IMR-90 (cell line): ENCODE data around the gene CDC42EP3. TPM values are rescaled to one million over a fixed set of nuclear protein-coding genes. Genes with fewer than 3 reads are reported as not detected.
A peak's percentile ranks its signal among the peaks of the same experiment; 100 is the strongest.

ENCODE experiments used
- ATAC-seq: fragments of 200-7000 bp; cut with Tn5 transposase; 2 replicates; pipeline ENCODE4 v1.9.1; 2020; ENCODE audit warnings: low read depth, mild to moderate bottlenecking, moderate library complexity
- BruUV-seq: library from RNA; stranded (reverse); fragments of 400-500 nt; replicated peaks from 2 replicates; lab custom pipeline; 2021; lab: Mats Ljungman, UMichigan
- CTCF ChIA-PET: fragments of 300-600 bp; formaldehyde crosslinking; extraction: SDS; loops from one replicate; lab custom pipeline; 2021; ENCODE audit warnings: antibody characterized with exemption; lab: Yijun Ruan, JAX
- POLR2A ChIA-PET: fragments of 300-600 bp; sonication (Branson Sonifier 250); formaldehyde crosslinking; loops from one replicate; lab custom pipeline; 2022; ENCODE audit warnings: antibody characterized with exemption; ENCODE audit not compliant: unreplicated experiment; lab: Charles Lee
- DNase-seq: peaks from one replicate; pipeline ENCODE4 v3.0.0; 2013
- H2AFZ ChIP-seq: replicated peaks from 2 replicates; pipeline ENCODE3; 2013; ENCODE audit warnings: low read length, mild to moderate bottlenecking; ENCODE audit not compliant: poor library complexity
- H2AK5ac ChIP-seq: 2 replicates; pipeline ENCODE4 v1.6.1; 2013; ENCODE audit warnings: low read depth, low read length, inconsistent platforms
- H2AK9ac ChIP-seq: replicated peaks from 2 replicates; pipeline ENCODE3; 2013; ENCODE audit warnings: mild to moderate bottlenecking, low read depth, low read length, moderate library complexity; ENCODE audit not compliant: poor library complexity
- H2BK120ac ChIP-seq: 2 replicates; pipeline ENCODE4 v1.6.1; 2013; ENCODE audit warnings: low read depth, low read length, inconsistent platforms
- H2BK15ac ChIP-seq: 3 replicates; pipeline ENCODE4 v1.6.1; 2013; ENCODE audit warnings: low read depth, low read length, inconsistent platforms
- H2BK20ac ChIP-seq: 2 replicates; pipeline ENCODE4 v1.6.1; 2013; ENCODE audit warnings: low read depth, mild to moderate bottlenecking, inconsistent platforms, low read length, moderate library complexity
- H2BK5ac ChIP-seq: 2 replicates; pipeline ENCODE4 v1.6.1; 2013; ENCODE audit warnings: mild to moderate bottlenecking, low read depth, low read length, inconsistent platforms; ENCODE audit not compliant: poor library complexity, severe bottlenecking
- H3K14ac ChIP-seq: replicated peaks from 2 replicates; pipeline ENCODE4 v1.6.1; 2013; ENCODE audit warnings: low read depth, low read length, inconsistent platforms
- H3K18ac ChIP-seq: 2 replicates; pipeline ENCODE4 v1.6.1; 2013; ENCODE audit warnings: low read depth, low read length, control low read depth
- H3K23ac ChIP-seq: 2 replicates; pipeline ENCODE4 v1.6.1; 2013; ENCODE audit warnings: low read depth, low read length, inconsistent platforms
- H3K27ac ChIP-seq: 2 replicates; pipeline ENCODE4 v1.5.1; 2013; ENCODE audit warnings: mild to moderate bottlenecking, control low read depth, low read length; ENCODE audit not compliant: insufficient read depth
- H3K27me3 ChIP-seq: 2 replicates; pipeline ENCODE4 v1.6.1; 2013; ENCODE audit warnings: low read length; ENCODE audit not compliant: control insufficient read depth, insufficient read depth
- H3K36me3 ChIP-seq: 2 replicates; pipeline ENCODE4 v1.6.1; 2013; ENCODE audit warnings: low read length, mixed read lengths; ENCODE audit not compliant: control insufficient read depth, insufficient read depth
- H3K4ac ChIP-seq: 2 replicates; pipeline ENCODE4 v1.6.1; 2013; ENCODE audit warnings: low read depth, low read length, inconsistent platforms
- H3K4me1 ChIP-seq: 2 replicates; pipeline ENCODE4 v1.6.1; 2013; ENCODE audit warnings: low read length, mixed read lengths; ENCODE audit not compliant: control insufficient read depth, insufficient read depth
- H3K4me2 ChIP-seq: 2 replicates; pipeline ENCODE4 v1.6.1; 2013; ENCODE audit warnings: low read depth, mild to moderate bottlenecking, control low read depth, low read length, moderate library complexity
- H3K4me3 ChIP-seq: 2 replicates; pipeline ENCODE4 v1.5.1; 2013; ENCODE audit warnings: low read depth, mild to moderate bottlenecking, control low read depth, low read length, moderate library complexity; ENCODE audit not compliant: insufficient read depth
- H3K56ac ChIP-seq: 2 replicates; pipeline ENCODE4 v1.6.1; 2013; ENCODE audit warnings: low read length, inconsistent platforms; ENCODE audit not compliant: insufficient read depth; ENCODE audit errors: extremely low read depth
- H3K79me1 ChIP-seq, 2 experiments: 2 replicates each; pipeline ENCODE4 v1.6.1; 2013; ENCODE audit warnings: low read length in 2 of 2, inconsistent platforms in 1 of 2, low read depth in 1 of 2
- H3K9ac ChIP-seq: 2 replicates; pipeline ENCODE4 v1.6.1; 2013; ENCODE audit warnings: low read depth, low read length, control low read depth
- H3K9me1 ChIP-seq: 2 replicates; pipeline ENCODE4 v1.6.1; 2013; ENCODE audit warnings: low read length, inconsistent platforms; ENCODE audit not compliant: insufficient read depth
- H3K9me3 ChIP-seq: 2 replicates; pipeline ENCODE4 v1.6.1; 2013; ENCODE audit warnings: low read length; ENCODE audit not compliant: control insufficient read depth, insufficient read depth
- H4K20me1 ChIP-seq: 2 replicates; pipeline ENCODE4 v1.6.1; 2013; ENCODE audit warnings: low read length, inconsistent platforms; ENCODE audit not compliant: insufficient read depth
- H4K5ac ChIP-seq: 2 replicates; pipeline ENCODE4 v1.6.1; 2013; ENCODE audit warnings: mild to moderate bottlenecking, low read depth, low read length, control low read depth
- H4K8ac ChIP-seq, 2 experiments: 2 replicates each; pipeline ENCODE4 v1.6.1; 2013; ENCODE audit warnings: low read depth in 2 of 2, low read length in 2 of 2, control low read depth in 1 of 2, inconsistent platforms in 1 of 2
- H4K91ac ChIP-seq: 2 replicates; pipeline ENCODE4 v1.6.1; 2013; ENCODE audit warnings: low read depth, low read length, inconsistent platforms; ENCODE audit not compliant: insufficient read depth
- BHLHE40 ChIP-seq: fragments of 150-350 bp; IDR thresholded peaks from 2 replicates; pipeline ENCODE4 v1.6.1; 2016; ENCODE audit warnings: mild to moderate bottlenecking, low read depth, low read length
- CEBPB ChIP-seq: IDR thresholded peaks from 2 replicates; pipeline ENCODE4 v1.6.1; 2012; ENCODE audit warnings: low read depth, low read length, improper control_type of control experiment
- CHD1 ChIP-seq: IDR thresholded peaks from 2 replicates; pipeline ENCODE4 v1.6.1; 2012; ENCODE audit warnings: low read depth, low read length, improper control_type of control experiment
- CTCF ChIP-seq: conservative IDR thresholded peaks from 2 replicates; pipeline ENCODE4 v1.5.1; 2012; ENCODE audit warnings: mild to moderate bottlenecking, low read depth, low read length, improper control_type of control experiment
- ELK1 ChIP-seq: fragments of 150-350 bp; IDR thresholded peaks from 2 replicates; pipeline ENCODE4 v1.6.1; 2016; ENCODE audit warnings: low read depth, mild to moderate bottlenecking, low read length, moderate library complexity, borderline replicate concordance
- FOS ChIP-seq: fragments of 150-350 bp; IDR thresholded peaks from 2 replicates; pipeline ENCODE4 v1.6.1; 2016; ENCODE audit warnings: low read depth, low read length
- MAFK ChIP-seq: IDR thresholded peaks from 2 replicates; pipeline ENCODE4 v1.6.1; 2012; ENCODE audit warnings: low read depth, low read length, improper control_type of control experiment
- MAZ ChIP-seq: IDR thresholded peaks from 2 replicates; pipeline ENCODE4 v1.6.1; 2012; ENCODE audit warnings: low read depth, mild to moderate bottlenecking, low read length, improper control_type of control experiment, moderate library complexity, borderline replicate concordance
- MXI1 ChIP-seq: IDR thresholded peaks from 2 replicates; pipeline ENCODE4 v1.6.1; 2012; ENCODE audit warnings: low read depth, mild to moderate bottlenecking, low read length, moderate library complexity, borderline replicate concordance
- NFE2L2 ChIP-seq: fragments of 150-350 bp; IDR thresholded peaks from 2 replicates; pipeline ENCODE4 v1.6.1; 2016; ENCODE audit warnings: low read depth, mild to moderate bottlenecking, low read length
- POLR2A ChIP-seq: IDR thresholded peaks from 2 replicates; pipeline ENCODE4 v1.6.1; 2012; ENCODE audit warnings: mild to moderate bottlenecking, low read depth, low read length
- RAD21 ChIP-seq: IDR thresholded peaks from 2 replicates; pipeline ENCODE4 v1.6.1; 2012; ENCODE audit warnings: low read length, improper control_type of control experiment
- RCOR1 ChIP-seq: IDR thresholded peaks from 2 replicates; pipeline ENCODE4 v1.6.1; 2012; ENCODE audit warnings: mild to moderate bottlenecking, low read length, improper control_type of control experiment; ENCODE audit not compliant: insufficient replicate concordance
- RFX5 ChIP-seq: IDR thresholded peaks from 2 replicates; pipeline ENCODE4 v1.8.0; 2012; ENCODE audit warnings: low read depth, mild to moderate bottlenecking, low read length, moderate library complexity
- SMC3 ChIP-seq: fragments of 150-350 bp; IDR thresholded peaks from 2 replicates; pipeline ENCODE4 v1.6.1; 2016; ENCODE audit warnings: low read depth, mild to moderate bottlenecking, antibody characterized with exemption, low read length, moderate library complexity
- USF2 ChIP-seq: fragments of 150-350 bp; IDR thresholded peaks from 2 replicates; pipeline ENCODE4 v1.6.1; 2017; ENCODE audit warnings: mild to moderate bottlenecking, antibody characterized with exemption, low read length, low read depth
- WGBS, 2 experiments: methylation state at CpG; one replicate each; pipeline versions ENCODE4 v1.1.5 to v1.1.7; 2013; ENCODE audit warnings: missing lambda C conversion rate in 2 of 2; ENCODE audit not compliant: insufficient read length in 1 of 2; ENCODE audit errors: extremely low coverage in 2 of 2; 5-methylcytosine and 5-hydroxymethylcytosine counted together
- dilution Hi-C: fragments of 300-500 bp; cut with HindIII; formaldehyde crosslinking; loops from one replicate; pipeline ENCODE4 v1.14.3; 2018; ENCODE audit warnings: low sequenced_read_pairs; ENCODE audit not compliant: unreplicated experiment
- in situ Hi-C: fragments of 300-500 bp; cut with MboI; formaldehyde crosslinking; loops from 3 replicates; pipeline ENCODE4 v1.14.3; 2019; ENCODE audit warnings: low sequenced_read_pairs, inconsistent platforms, mixed read lengths
- intact Hi-C: fragments of 100-400 bp; cut with micrococcal nuclease; formaldehyde crosslinking; loops from 2 replicates; pipeline ENCODE4 v1.10.0; 2022
- polyA plus RNA-seq, 3 experiments: library from polyadenylated mRNA; depleted of rRNA; stranded (reverse); fragments of >200 nt; gene quantifications; 2 replicates each; pipeline ENCODE4 v1.2.3, GENCODE V29; 2012; ENCODE audit warnings: low replicate concordance in 1 of 3
- total RNA-seq: library from RNA; depleted of rRNA; stranded (reverse); fragments of >200 nt; gene quantifications from 2 replicates; pipeline ENCODE4 v1.2.3, GENCODE V29; 2012

CDC42EP3 gene
- total and polyA plus RNA-seq, 2 of the 4 experiments (the other 2 are of a cell fraction): 167 to 193 TPM

- no peak overlapping the region for H2BK20ac ChIP-seq
- no peak overlapping the region for H4K8ac ChIP-seq
- H3K79me1 ChIP-seq: no peaks in the 10 kb centered on the region
- H3K36me3 ChIP-seq: no peaks in the 10 kb centered on the region
- TF ChIP-seq MAFK: no peak
- TF ChIP-seq ELK1: no peak
- TF ChIP-seq CHD1: no peak
- TF ChIP-seq NFE2L2: no peak
- no peak for TF ChIP-seq CTCF
- no peak for TF ChIP-seq RAD21
- TF ChIP-seq MXI1: no peak
- TF ChIP-seq SMC3: no peak
- TF ChIP-seq RFX5: no peak
- no peak for TF ChIP-seq POLR2A
- TF ChIP-seq BHLHE40: no peak
- no peak for TF ChIP-seq CEBPB
- no peak for TF ChIP-seq USF2
- TF ChIP-seq FOS: no peak
- no peak for TF ChIP-seq MAZ
- no peak for TF ChIP-seq RCOR1
- peak overlapping the region; percentile 6; the same call in 1 of the 2 replicates for H3K4me2 ChIP-seq
- no peak overlapping the region for H2BK5ac ChIP-seq
- ATAC-seq (no peak), DNase-seq (no peak)
- H2BK120ac ChIP-seq: no peak overlapping the region
- H3K27me3 ChIP-seq: no peaks in the 10 kb centered on the region
- no peak overlapping the region for H3K23ac ChIP-seq
- H3K4me1 ChIP-seq: peaks cover 9% of the 10 kb centered on the region
- H3K9me3 ChIP-seq: no peaks in the 10 kb centered on the region
- no peak overlapping the region for H2AFZ ChIP-seq
- H3K56ac ChIP-seq: no peak overlapping the region
- no TSS peak for BruUV-seq
- POLR2A ChIA-PET: no interaction called here
- H3K4ac ChIP-seq: no peak overlapping the region
- dilution Hi-C loops: no loop called here
- in situ Hi-C loops: no loop called here
- peak overlapping the region; percentile 42; the same call in 1 of the 2 replicates for H3K14ac ChIP-seq
- H3K9me1 ChIP-seq: peaks cover 4% of the 10 kb centered on the region; the same call in 1 of the 2 replicates
- no peak overlapping the region for H3K9ac ChIP-seq
- no peaks in the 10 kb centered on the region for H4K20me1 ChIP-seq
- H3K27ac ChIP-seq: peak overlapping the region; percentile 2; the same call in 1 of the 2 replicates
- no peak overlapping the region for H2AK9ac ChIP-seq
- H3K18ac ChIP-seq: peak overlapping the region; percentile 24
- H3K4me3 ChIP-seq: no peak overlapping the region
- H2AK5ac ChIP-seq: no peak overlapping the region
- no CpG with 5 or more reads among the region's 2 CpGs for WGBS, 2 experiments
- CTCF ChIA-PET: no interaction called here
- intact Hi-C loops: no loop called here
- no peak overlapping the region; the same call in 1 of the 2 replicates for H4K5ac ChIP-seq
- no peak overlapping the region for H4K91ac ChIP-seq
- no peak overlapping the region for H2BK15ac ChIP-seq
Measured at GRCh38 chr2:37602040-37602439, 69.4 kb downstream of the CDC42EP3 start.
